ENCODE data around the gene RASGRF1.

DNA sequence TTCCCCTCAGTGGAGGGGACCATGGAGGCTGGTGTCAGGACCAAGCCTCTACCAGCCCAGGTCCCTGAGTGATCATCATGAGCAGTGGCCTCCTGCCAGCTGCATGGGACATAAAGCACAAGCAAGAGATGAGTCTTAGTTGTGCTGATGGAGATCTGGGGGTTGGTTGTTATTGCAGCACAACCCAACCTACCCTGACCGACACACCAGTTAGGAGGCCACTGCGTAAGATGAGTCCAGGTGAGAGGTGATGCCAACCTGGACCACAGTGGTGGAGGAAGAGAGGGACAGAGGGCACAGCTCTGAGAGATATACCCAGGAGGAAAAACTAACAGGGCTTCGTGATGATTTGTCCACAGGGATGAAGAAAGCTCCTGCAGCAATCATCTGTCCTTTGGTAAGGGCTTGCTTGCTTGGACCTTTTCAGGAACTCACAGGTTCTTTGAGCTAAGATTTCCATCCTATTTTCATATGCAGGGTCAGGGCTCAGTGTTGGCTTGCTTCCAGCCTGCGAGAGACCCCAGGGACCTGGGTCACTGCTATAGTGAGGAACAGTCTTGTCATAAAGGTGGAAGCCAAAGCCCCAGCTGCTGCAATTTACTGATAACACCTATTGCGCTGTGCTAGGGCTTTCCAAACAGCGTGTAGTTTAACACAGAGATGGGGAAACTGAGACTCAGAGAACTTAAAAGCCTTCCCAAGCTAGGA lies 8.1 kb downstream of the RASGRF1 start:
- TF ChIP-seq, protein P1, sequence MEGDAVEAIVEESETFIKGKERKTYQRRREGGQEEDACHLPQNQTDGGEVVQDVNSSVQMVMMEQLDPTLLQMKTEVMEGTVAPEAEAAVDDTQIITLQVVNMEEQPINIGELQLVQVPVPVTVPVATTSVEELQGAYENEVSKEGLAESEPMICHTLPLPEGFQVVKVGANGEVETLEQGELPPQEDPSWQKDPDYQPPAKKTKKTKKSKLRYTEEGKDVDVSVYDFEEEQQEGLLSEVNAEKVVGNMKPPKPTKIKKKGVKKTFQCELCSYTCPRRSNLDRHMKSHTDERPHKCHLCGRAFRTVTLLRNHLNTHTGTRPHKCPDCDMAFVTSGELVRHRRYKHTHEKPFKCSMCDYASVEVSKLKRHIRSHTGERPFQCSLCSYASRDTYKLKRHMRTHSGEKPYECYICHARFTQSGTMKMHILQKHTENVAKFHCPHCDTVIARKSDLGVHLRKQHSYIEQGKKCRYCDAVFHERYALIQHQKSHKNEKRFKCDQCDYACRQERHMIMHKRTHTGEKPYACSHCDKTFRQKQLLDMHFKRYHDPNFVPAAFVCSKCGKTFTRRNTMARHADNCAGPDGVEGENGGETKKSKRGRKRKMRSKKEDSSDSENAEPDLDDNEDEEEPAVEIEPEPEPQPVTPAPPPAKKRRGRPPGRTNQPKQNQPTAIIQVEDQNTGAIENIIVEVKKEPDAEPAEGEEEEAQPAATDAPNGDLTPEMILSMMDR (conservative IDR thresholded peaks at IDR 0.05 in 1 of 2, IDR thresholded peaks at IDR 0.05 in 1 of 2; ENCODE audit: low read depth in 1 of 2, low read length in 2 of 2): no peak
- TF ChIP-seq EZH2 (IDR thresholded peaks at IDR 0.05; ENCODE audit: low read length, missing control alignments): no peak
